Measurements from ENCODE around the gene SLC13A1.
"Not testable (repeated sequence)": the region's sequence is repeated elsewhere in the genome, so short reads cannot be mapped to it uniquely, and the experiment has no call there.

Gene SLC13A1

DNA sequence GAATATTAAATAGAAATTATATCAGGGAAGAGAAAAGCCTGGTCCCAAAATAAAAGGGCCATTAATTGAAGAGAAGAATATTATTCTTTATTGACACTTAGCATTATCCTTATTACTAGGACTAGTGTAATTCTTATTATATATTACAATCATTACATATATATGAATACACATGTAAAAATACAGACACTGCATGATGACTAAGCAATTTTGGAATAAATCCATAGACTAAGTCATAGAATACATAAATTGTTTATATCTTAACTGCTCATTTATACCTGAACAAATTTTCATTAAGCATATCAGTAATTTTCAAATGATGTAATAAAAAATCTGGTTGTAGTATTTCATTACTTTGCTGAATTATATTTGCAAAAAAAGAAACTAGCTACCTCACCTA is 29.7 kb upstream of the SLC13A1 start:
- TF ChIP-seq, protein P1, sequence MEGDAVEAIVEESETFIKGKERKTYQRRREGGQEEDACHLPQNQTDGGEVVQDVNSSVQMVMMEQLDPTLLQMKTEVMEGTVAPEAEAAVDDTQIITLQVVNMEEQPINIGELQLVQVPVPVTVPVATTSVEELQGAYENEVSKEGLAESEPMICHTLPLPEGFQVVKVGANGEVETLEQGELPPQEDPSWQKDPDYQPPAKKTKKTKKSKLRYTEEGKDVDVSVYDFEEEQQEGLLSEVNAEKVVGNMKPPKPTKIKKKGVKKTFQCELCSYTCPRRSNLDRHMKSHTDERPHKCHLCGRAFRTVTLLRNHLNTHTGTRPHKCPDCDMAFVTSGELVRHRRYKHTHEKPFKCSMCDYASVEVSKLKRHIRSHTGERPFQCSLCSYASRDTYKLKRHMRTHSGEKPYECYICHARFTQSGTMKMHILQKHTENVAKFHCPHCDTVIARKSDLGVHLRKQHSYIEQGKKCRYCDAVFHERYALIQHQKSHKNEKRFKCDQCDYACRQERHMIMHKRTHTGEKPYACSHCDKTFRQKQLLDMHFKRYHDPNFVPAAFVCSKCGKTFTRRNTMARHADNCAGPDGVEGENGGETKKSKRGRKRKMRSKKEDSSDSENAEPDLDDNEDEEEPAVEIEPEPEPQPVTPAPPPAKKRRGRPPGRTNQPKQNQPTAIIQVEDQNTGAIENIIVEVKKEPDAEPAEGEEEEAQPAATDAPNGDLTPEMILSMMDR (conservative IDR thresholded peaks at IDR 0.05): no peak
- no peak overlapping the region for H3K27ac ChIP-seq

DNA sequence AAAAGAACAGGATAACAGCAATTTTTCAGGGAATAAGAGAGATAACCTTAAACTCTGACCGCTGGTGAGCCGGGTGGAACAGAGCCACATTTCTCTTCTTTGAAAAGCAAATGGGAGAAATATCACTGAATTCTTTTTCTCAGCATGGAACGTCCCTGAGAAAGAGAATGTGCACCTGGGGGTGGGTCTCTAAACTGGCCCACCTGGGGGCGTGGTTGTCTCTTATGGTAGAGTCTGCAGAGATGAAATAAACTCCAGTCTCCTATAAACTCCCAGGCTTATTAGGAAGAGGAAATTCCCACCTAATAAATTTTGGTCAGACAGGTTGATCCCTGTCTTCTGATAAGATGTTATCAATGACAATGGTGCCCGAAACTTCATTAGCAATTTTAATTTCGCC is 27.9 kb upstream of the SLC13A1 start:
- not testable (repeated sequence) for H3K27ac ChIP-seq

DNA sequence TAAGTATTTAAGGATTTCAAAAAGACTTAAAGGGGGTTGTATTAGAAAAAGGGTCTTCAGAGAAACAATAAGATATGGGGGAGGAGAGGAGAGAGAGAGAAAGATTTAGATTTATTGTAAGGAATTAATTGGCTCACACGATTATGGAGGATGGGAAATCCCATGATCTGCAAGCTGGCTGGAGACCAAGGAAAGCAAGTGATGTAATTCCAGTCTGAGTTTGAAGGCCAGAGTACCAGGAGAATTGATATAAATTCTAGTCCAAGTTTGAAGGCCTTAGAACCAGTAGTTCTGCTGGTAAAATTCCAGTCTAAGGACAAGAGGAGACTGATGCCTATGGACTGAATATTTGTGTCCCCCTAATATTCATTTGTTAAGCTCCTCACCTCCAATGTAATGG is 20.6 kb upstream of the SLC13A1 start:
- TF ChIP-seq, protein P1 (conservative IDR thresholded peaks at IDR 0.05): no peak
- no peak overlapping the region for H3K27ac ChIP-seq

DNA sequence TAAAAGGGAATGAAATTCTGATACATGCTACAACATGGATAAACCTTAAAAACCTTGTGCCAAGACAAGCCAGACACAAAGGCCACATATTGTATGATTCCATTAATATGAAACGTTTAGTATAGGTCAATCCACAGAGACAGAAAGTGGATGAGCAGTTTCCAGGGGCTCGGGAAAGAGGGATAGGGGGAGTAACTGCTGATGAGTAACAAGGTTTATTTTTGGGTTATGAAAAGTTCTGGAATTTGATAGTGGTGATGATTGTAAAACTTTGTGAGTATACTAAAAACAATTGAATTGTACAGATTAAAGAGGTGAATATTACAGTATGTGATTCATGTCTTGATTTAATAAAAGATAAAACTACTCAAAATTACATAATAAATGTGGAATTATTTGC is 19.1 kb upstream of the SLC13A1 start:
- TF ChIP-seq, protein P1 (conservative IDR thresholded peaks at IDR 0.05): no peak
- H3K27ac ChIP-seq: no peak overlapping the region

DNA sequence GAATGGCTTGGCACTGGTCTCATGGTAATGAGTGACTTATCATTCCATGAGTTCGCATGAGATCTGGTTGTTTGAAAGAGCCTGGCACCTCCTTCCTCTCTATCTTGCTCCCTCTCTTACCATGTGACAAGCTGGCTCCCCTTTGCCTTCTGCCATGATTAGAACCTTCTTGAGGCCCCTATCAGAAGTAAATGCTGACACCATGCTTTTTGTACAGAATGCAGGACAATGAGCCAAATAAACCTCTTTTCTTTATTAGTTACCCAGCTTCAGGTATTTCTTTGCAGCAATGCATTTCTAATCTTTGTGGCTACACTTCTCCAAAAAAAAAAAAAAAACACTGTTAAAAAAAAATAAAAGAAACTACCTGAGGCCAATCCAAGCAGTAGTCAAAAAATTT is 17.1 kb upstream of the SLC13A1 start:
- TF ChIP-seq, protein P1 (conservative IDR thresholded peaks at IDR 0.05): no peak
- no peak overlapping the region for H3K27ac ChIP-seq

DNA sequence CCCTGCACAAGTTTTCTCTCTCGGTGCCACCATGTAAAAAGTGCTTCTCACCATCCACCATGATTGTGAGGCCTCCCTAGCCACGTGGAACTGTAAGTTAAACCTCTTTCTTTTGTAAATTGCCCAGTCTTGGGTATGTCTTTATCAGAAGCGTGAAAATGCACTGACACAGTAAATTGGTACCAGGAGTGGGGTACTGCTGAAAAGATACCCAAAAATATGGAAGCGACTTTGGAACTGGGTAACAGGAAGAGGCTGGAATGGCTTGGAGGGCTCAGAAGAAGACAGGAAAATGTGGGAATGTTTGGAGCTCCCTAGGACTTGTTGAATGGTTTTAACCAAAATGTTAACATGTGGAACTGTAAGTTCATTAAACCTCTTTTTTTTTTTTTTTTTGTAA is 15.6 kb upstream of the SLC13A1 start:
- no peak overlapping the region for H3K27ac ChIP-seq
- TF ChIP-seq, protein P1 (conservative IDR thresholded peaks at IDR 0.05): no peak

DNA sequence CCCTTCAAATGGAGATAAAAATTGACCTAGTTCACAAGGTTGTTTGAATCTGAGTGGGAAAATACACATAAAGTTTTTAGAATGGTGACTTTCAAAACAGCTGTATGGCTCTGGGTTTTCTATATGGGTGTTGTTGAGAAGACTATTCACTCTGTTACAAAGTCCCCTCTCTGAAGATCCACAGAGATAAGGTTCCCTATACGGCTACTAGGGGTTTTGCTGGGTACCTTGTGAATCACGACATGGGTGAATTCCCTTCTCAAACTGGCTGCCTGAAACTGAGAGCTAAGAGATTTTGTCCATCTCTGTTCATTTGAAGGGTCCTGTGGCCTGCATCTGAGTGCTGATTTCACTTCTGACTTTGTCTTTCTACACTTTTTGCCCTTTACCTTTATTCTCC is 11.8 kb upstream of the SLC13A1 start:
- H3K27ac ChIP-seq: no peak overlapping the region

DNA sequence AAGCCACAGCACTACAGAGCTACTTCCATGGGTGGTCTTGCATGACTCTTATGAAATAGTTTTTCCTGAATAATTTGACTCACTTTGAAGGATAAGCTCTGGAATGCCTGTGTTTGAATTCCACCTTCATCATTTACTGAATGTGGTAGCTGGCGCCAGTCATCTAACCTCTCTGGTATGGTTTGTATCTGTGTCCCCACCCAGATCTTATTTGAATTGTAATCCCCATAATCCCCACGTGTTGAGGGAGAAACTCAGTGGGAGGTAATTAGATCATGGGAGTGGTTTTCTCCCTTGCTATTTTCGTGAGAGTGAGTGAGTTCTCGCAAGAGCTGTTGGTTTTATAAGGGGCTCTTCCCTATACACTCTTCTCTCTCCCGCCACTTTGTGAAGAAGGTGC is 11.2 kb upstream of the SLC13A1 start:
- H3K27ac ChIP-seq: no peak overlapping the region
- TF ChIP-seq, protein P1 (conservative IDR thresholded peaks at IDR 0.05): no peak

More for the DNA sequence above, 11.8 kb upstream of the SLC13A1 start:
- TF ChIP-seq, protein P1 (conservative IDR thresholded peaks at IDR 0.05): no peak
